Measurements from ENCODE around the gene EYA2.
"Not testable (repeated sequence)": the region's sequence is repeated elsewhere in the genome, so short reads cannot be mapped to it uniquely, and the experiment has no call there.

Gene EYA2

DNA sequence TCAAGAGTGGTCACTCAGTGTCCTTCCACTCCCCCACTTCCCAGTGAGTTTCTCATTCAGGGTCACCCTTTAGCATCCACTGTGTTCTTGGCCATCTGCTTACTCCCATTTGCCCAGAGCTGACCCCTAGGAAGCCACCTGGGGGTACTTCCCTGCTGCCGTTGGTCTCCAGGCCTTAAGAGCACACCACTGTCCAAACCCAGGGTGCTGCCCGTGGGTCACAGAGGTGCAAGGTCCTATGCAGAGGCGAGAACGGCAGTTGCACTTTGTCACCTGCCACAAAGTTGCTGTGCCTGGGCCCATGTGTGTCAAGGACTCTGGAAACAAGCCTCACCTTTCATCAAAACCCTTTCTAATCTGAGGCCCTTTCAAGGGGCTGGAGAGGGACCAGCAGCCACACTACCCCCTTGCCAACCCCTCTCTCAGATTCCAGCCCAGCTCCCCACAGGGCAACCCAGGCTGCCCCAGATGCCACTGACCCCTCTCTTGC lies 270.8 kb downstream of the EYA2 start:
- no peak for DNase-seq

GRCh38 chr20:47167846-47168245 lies 273.2 kb downstream of the EYA2 start:
- no peak for DNase-seq

DNA sequence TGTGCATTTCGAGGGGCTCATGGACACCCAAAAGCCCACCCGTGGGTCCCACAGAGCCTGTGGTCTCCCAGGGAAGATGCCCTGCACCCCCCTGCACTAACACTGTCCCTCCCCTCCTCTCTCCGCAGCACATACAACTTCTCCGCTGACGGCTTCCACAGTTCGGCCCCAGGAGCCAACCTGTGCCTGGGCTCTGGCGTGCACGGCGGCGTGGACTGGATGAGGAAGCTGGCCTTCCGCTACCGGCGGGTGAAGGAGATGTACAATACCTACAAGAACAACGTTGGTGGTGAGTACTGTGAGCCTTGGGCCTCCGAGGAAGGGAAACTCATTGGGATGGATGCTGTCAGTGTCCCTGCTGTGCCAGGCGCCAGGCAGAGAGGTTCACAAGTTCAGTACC lies 277.9 kb downstream of the EYA2 start:
- no peak for DNase-seq

DNA sequence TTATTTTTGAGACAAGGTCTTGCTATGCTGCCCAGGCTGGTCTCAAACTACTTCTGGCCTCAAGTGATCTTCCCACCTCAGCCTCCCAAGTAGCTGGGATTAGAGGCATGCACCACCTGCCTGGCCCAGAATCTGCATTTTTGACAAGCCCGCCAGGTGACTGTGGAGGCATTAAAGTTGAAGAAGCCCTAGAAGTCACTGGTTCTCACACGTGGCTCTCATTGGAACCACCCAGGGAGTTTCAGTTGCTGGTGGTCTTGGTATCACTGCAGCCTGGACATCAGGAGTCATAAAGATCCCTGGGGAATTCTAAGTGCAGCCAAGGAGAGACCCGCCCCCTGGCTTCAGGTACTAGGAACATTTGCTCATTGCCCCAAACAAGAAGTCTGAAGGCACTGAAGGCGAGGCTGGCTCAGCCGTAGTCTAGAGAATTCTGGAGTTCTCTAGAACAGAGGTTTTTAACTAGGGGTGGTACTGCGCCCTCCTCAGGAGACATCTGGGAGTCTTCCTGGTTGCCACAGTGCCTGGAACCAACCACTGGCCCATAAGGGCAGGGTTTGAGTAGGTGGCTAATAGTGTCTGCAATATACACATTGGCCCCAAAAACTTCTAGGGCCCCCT lies 279.1 kb downstream of the EYA2 start:
- DNase-seq, result no peak

GRCh38 chr20:47174456-47175243 lies 280.0 kb downstream of the EYA2 start:
- DNase-seq, result no peak

- DNase-seq, result no peak
These were observed 280.9 kb downstream of the EYA2 start for GRCh38 chr20:47175493-47175892.

DNA sequence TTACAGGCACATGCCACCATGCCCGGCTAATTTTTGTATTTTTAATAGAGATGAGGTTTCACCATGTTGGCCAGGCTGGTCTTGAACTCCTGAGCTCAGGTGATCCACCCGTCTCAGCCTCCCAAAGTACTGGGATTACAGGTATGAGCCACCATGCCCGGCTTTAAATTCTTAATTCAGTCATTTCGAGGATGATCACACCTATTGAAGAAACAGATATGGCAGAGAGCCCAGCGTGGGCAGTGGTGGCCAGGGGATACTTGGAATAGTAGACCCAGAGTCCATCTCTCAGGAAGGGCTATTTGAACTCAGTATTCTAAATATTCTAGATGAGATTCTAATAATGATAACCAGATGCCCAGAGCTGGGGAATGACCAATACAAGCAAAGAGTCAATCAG lies 281.6 kb downstream of the EYA2 start:
- DNase-seq, result not testable (repeated sequence)

DNA sequence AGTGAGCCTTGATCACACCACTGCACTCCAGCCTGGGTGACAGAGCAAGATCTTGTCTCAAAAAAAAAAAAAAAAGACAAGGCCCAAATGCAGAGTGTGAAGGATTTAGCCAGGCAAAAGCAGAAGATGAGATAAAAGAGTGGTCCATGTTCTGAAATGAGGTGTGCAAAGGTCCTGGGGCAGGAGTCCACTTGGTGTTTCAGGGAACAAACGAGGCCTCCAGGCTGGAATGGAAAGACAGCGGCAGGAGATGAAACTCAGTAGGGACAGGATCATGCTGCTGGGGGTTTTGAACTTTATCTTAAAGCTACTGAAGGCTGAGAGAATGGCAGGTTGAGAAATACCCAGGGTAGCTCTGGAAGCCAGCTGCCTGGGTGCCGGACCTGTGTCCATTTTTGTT lies 283.6 kb downstream of the EYA2 start:
- no peak for DNase-seq

- no peak for DNase-seq
These were observed 284.2 kb downstream of the EYA2 start for GRCh38 chr20:47178851-47179250.

GRCh38 chr20:47179267-47179666 lies 284.6 kb downstream of the EYA2 start:
- DNase-seq, result no peak

GRCh38 chr20:47181056-47181862 lies 286.6 kb downstream of the EYA2 start:
- no peak for DNase-seq

- DNase-seq, result no peak
These were observed 288.7 kb downstream of the EYA2 start for GRCh38 chr20:47183367-47183766.

GRCh38 chr20:47187450-47188195 lies 293.0 kb downstream of the EYA2 start:
- DNase-seq, result no peak

DNA sequence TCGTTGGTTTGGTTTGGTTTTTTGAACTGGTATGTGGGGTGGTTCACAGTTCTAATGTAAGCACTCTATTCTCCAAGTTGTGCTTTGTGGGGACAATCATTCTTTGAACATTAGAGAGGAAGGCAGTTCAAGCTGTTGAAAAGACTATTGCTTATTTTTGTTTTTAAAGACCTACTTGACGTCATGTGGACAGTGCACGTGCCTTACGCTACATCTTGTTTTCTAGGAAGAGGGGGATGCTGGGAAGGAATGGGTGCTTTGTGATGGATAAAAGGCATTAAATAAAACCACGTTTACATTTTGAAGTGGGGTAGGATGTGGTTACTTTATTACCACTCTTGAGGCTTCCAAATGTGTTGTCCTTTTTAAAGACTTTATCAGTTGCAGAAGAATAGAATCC lies 293.9 kb downstream of the EYA2 start:
- DNase-seq, result no peak

- no peak for DNase-seq
These were observed 294.4 kb downstream of the EYA2 start for GRCh38 chr20:47189060-47189459.

GRCh38 chr20:47191074-47191673 lies 296.5 kb downstream of the EYA2 start:
- no peak for DNase-seq

DNA sequence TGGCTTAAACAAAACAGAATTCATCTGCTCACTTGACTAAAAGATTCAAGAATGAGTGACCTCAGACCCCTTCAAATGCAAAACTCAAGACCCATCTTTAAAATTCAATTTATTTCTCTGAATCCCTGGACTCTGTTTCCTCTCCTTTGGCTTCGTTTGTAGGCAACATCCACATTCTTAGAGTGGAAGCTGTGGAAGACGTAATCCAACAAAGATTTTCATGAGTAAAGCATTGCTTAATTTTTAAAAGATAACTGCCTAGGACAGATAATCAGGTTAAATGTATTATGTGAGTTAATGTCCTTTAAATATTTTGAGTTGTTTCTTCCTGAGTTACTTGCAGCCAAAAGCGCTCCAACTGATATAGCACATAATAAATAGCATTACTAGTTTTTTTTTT lies 297.3 kb downstream of the EYA2 start:
- DNase-seq, result no peak

DNA sequence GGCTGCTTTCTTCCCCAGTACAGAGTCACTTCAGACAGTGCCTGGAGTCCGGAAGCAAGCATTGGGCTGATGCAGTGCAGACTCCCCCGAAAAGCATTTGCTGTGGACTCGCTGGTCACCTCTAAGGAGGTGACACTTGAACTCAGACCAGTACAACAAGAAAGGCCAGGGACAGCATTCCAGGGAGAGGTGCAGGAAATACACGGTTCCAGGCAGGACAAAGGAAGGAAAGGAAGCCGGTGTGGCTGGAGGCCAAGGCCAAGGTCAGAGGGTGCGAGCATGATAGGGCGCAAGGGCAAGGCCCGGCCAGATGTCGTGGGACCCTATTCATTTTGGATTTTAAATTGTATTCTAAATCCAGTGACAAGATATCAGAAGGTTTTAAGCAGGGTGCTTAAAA lies 300.9 kb downstream of the EYA2 start:
- DNase-seq, result no peak

DNA sequence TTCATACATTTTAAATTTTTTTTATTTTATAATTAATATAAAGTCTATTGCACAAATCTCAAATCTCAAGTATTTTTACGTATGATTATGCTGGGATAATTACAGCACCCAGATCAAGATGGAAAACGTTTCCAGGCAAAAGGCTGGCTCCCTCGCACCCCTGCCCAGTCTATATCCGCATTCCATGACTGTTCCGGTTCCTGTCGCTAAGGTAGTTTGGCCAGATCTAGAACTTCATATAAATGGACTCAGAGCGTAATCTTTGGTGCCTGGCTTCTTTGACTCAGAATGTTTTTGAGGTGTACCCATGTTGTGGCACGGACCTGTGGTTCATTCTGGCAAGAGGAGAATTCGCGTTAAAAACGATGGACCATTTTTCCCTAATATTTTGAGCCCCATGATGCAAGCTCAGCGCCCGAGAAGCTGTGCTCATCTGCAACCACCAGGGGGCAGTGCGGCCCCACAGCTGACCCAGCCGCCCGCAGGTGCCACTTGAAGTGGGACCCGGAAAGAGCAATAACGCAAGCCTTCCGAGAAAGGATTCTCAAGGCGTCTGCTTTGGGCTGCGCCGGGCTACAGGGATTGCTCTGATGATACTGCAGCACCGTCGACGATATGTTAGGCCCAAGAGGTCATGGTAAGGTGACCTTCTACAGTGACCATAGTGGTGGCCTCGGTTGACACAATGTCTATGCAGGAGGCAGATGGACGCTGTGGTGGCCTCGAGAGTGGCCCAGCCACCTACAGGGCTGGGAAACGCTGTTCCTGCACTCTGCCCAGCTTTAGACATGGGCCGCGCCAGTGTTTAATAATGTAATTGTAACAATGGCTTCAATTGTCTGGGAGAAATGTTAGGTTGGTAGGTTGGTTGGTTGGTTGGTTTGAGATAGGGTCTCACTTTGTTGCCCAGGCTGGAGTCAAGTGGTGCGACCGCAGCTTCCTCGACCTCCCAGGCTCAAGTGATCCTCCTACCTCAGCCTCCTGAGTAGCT lies 301.7 kb downstream of the EYA2 start:
- peak in 45 of 51 donors; percentile 1 to 75 (median 29) for DNase-seq

DNA sequence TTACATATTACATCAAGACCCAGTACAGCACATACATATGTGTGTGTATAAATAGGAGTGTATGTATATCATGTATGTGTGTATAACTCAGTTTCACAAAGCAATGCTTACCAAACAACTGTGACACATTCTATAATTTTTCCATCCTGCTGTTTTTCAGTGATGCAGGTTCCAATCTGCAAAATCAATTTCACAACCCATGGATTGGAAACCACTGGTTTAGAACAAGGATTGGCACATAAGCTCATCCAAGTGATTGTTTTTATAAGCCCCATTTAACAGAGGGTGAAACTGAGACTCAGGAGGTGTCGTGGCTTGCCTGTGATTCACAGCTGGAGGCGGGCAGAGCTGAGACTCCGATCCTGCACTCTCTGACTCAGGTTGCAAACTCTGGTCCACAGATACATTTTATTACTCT lies 303.6 kb downstream of the EYA2 start:
- no peak for DNase-seq
